B cell (primary cell): ENCODE results near the gene PLPPR3. TPM values are rescaled to one million over a fixed set of nuclear protein-coding genes. Genes with fewer than 3 reads are reported as not detected.

Source experiments
- ATAC-seq: fragments of 200-7000 bp; cut with Tn5 transposase; one replicate; pipeline ENCODE4 v1.10.0; 2021; ENCODE audit warnings: low read depth, mild to moderate bottlenecking, moderate number of reproducible peaks, moderate library complexity
- CTCF ChIA-PET: fragments of 350-600 bp; sonication (Branson Sonifier 250); formaldehyde crosslinking; loops from one replicate; lab custom pipeline; 2021; ENCODE audit warnings: antibody characterized with exemption, inconsistent platforms; lab: Charles Lee
- POLR2A ChIA-PET: fragments of 350-600 bp; sonication (Branson Sonifier 250); formaldehyde crosslinking; loops from one replicate; lab custom pipeline; 2021; ENCODE audit warnings: antibody characterized with exemption; lab: Charles Lee
- DNase-seq: peaks from one replicate; pipeline ENCODE4 v3.0.0; 2013
- H2AFZ ChIP-seq: 2 replicates; pipeline ENCODE4 v1.6.1; 2012; ENCODE audit warnings: mild to moderate bottlenecking, low read depth, low read length; ENCODE audit not compliant: insufficient read depth, poor library complexity, severe bottlenecking
- H3K27ac ChIP-seq, 2 donors: 1 replicate in 1 of 2; 2 replicates in 1 of 2; pipeline ENCODE4 v1.5.1; 2012 to 2013; ENCODE audit warnings: low read length in 2 of 2, mild to moderate bottlenecking in 2 of 2, moderate library complexity in 1 of 2
- H3K27me3 ChIP-seq, 4 experiments: fragments of 200-600 bp in 1 of 4; sonication (generic) in 1 of 4; replicated peaks in 1 of 4; 1 replicate in 2 of 4; 2 replicates in 2 of 4; pipeline versions ENCODE4 v1.6.1 to v1.7.0; 2013 to 2016; ENCODE audit warnings: low read length in 3 of 4, mild to moderate bottlenecking in 2 of 4, mixed read lengths in 1 of 4, moderate library complexity in 1 of 4; ENCODE audit not compliant: insufficient read depth in 4 of 4, control insufficient read depth in 3 of 4; ENCODE audit errors: control extremely low read depth in 1 of 4
- H3K36me3 ChIP-seq, 2 experiments: replicated peaks in 1 of 2; 1 replicate in 1 of 2; 2 replicates in 1 of 2; pipeline versions ENCODE4 v1.6.1 to v1.7.1; 2013; ENCODE audit warnings: low read length in 1 of 2; ENCODE audit not compliant: insufficient read depth in 2 of 2, control insufficient read depth in 1 of 2; ENCODE audit errors: control extremely low read depth in 1 of 2, extremely low read depth in 1 of 2
- H3K4me1 ChIP-seq, 2 donors: fragments of 200-600 bp in 1 of 2; sonication (generic) in 1 of 2; 1 replicate in 1 of 2; 2 replicates in 1 of 2; pipeline versions ENCODE4 v1.5.1 to v1.6.1; 2013 to 2017; ENCODE audit warnings: low read length in 2 of 2; ENCODE audit not compliant: control insufficient read depth in 2 of 2, insufficient read depth in 2 of 2
- H3K4me2 ChIP-seq: replicated peaks from 2 replicates; pipeline ENCODE3; 2012; ENCODE audit warnings: mild to moderate bottlenecking, low read depth, low read length; ENCODE audit not compliant: poor library complexity, severe bottlenecking
- H3K4me3 ChIP-seq, 5 experiments: fragments of 200-600 bp in 1 of 5; sonication (generic) in 1 of 5; 1 replicate in 3 of 5; 2 replicates in 2 of 5; pipeline versions ENCODE4 v1.5.1 to v1.7.0; 2011 to 2016; ENCODE audit warnings: low read length in 4 of 5, mild to moderate bottlenecking in 4 of 5, low read depth in 2 of 5, control low read depth in 1 of 5, moderate library complexity in 1 of 5; ENCODE audit not compliant: insufficient read depth in 1 of 5; ENCODE audit errors: control extremely low read depth in 1 of 5, extremely low read depth in 1 of 5
- H3K79me2 ChIP-seq: fragments of 200-600 bp; sonication (generic); one replicate; pipeline ENCODE4 v1.6.0; 2016; ENCODE audit warnings: low read length; ENCODE audit not compliant: control insufficient read depth, insufficient read depth
- H3K9ac ChIP-seq: fragments of 200-600 bp; sonication (generic); 2 replicates; pipeline ENCODE4 v1.6.1; 2017; ENCODE audit warnings: mild to moderate bottlenecking, low read length, moderate library complexity
- H3K9me3 ChIP-seq, 3 donors: one replicate each; pipeline versions ENCODE4 v1.6.1 to v1.7.1; 2013; ENCODE audit warnings: low read length in 2 of 3; ENCODE audit not compliant: control insufficient read depth in 2 of 3, insufficient read depth in 1 of 3; ENCODE audit errors: control extremely low read depth in 1 of 3
- H4K20me1 ChIP-seq: 2 replicates; pipeline ENCODE4 v1.6.0; 2012; ENCODE audit warnings: mild to moderate bottlenecking, low read length; ENCODE audit not compliant: insufficient read depth, control insufficient read depth, poor library complexity, severe bottlenecking
- H3K27ac Mint-ChIP-seq: one replicate; pipeline ENCODE4 v1.8.0; 2021; ENCODE audit warnings: mixed read lengths
- H3K27me3 Mint-ChIP-seq: one replicate; pipeline ENCODE4 v1.8.0; 2021; ENCODE audit warnings: mixed read lengths
- H3K4me1 Mint-ChIP-seq: one replicate; pipeline ENCODE4 v1.8.0; 2021; ENCODE audit warnings: mixed read lengths
- H3K4me3 Mint-ChIP-seq: one replicate; pipeline ENCODE4 v1.8.0; 2021; ENCODE audit warnings: mixed read lengths
- H3K9me3 Mint-ChIP-seq: one replicate; pipeline ENCODE4 v1.8.0; 2022; ENCODE audit warnings: mixed read lengths; ENCODE audit not compliant: insufficient read depth
- EZH2 ChIP-seq: IDR thresholded peaks from 2 replicates; pipeline ENCODE4 v1.6.1; 2012; ENCODE audit warnings: borderline replicate concordance, low read depth, mild to moderate bottlenecking, moderate library complexity, low read length; ENCODE audit not compliant: insufficient read depth, poor library complexity, severe bottlenecking
- WGBS: methylation state at CpG from one replicate; pipeline ENCODE4 v1.1.5; 2013; ENCODE audit warnings: missing lambda C conversion rate; ENCODE audit not compliant: insufficient coverage; 5-methylcytosine and 5-hydroxymethylcytosine counted together
- intact Hi-C: fragments of 100-400 bp; cut with micrococcal nuclease; formaldehyde crosslinking; loops from one replicate; pipeline ENCODE4 v1.10.0; 2022
- polyA plus RNA-seq: library from polyadenylated mRNA; depleted of rRNA; stranded (reverse); fragments of >200 nt; gene quantifications from 2 replicates; pipeline ENCODE4 v1.2.3, GENCODE V29; 2012
- total RNA-seq, 2 donors: library from RNA; stranded (reverse); fragments of 120-200 nt in 1 of 2; gene quantifications; 1 replicate in 1 of 2; 2 replicates in 1 of 2; pipeline versions ENCODE4 v1.2.3 to v1.2.4, GENCODE V29; 2013 to 2022
- TF ChIP-seq, protein P1 (sequence below): fragments of 200-600 bp; IDR thresholded peaks from one replicate; pipeline ENCODE4 v1.8.0; 2022; ENCODE audit warnings: antibody characterized with exemption, mild to moderate bottlenecking

The PLPPR3 gene
- total and polyA plus RNA-seq, 2 donors (not counting 1 experiment from before 2014, with no cell fraction given): not detected

- intact Hi-C loops: no loop called here
- H3K27ac ChIP-seq: no peak overlapping the region
- H4K20me1 ChIP-seq: no peaks in the 10 kb centered on the region
- DNase-seq (no peak), ATAC-seq (no peak)
- H3K79me2 ChIP-seq: no peaks in the 10 kb centered on the region
- no peak overlapping the region for H2AFZ ChIP-seq
- H3K9ac ChIP-seq: no peak overlapping the region
- H3K4me1 ChIP-seq: no peaks in the 10 kb centered on the region
- ChIA-PET POLR2A (no interaction called here), CTCF (no interaction called here)
- Mint-ChIP-seq H3K4me1 (no peaks in the 10 kb centered on the region), H3K4me3 (no peak overlapping the region), H3K27ac (no peak overlapping the region), H3K9me3 (no peaks in the 10 kb centered on the region), H3K27me3 (no peaks in the 10 kb centered on the region)
- no peak for TF ChIP-seq EZH2
- TF ChIP-seq, protein P1, sequence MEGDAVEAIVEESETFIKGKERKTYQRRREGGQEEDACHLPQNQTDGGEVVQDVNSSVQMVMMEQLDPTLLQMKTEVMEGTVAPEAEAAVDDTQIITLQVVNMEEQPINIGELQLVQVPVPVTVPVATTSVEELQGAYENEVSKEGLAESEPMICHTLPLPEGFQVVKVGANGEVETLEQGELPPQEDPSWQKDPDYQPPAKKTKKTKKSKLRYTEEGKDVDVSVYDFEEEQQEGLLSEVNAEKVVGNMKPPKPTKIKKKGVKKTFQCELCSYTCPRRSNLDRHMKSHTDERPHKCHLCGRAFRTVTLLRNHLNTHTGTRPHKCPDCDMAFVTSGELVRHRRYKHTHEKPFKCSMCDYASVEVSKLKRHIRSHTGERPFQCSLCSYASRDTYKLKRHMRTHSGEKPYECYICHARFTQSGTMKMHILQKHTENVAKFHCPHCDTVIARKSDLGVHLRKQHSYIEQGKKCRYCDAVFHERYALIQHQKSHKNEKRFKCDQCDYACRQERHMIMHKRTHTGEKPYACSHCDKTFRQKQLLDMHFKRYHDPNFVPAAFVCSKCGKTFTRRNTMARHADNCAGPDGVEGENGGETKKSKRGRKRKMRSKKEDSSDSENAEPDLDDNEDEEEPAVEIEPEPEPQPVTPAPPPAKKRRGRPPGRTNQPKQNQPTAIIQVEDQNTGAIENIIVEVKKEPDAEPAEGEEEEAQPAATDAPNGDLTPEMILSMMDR: no peak
- WGBS: 92% methylated on average over 15 of the region's 15 CpGs
- no peaks in the 10 kb centered on the region for H3K36me3 ChIP-seq
- H3K4me3 ChIP-seq: no peak overlapping the region
- peaks cover 0 to 6% (median 0%) of the 10 kb centered on the region in 4 experiments for H3K27me3 ChIP-seq
- no peak overlapping the region for H3K4me2 ChIP-seq
- peaks cover 0 to 4% (median 0%) of the 10 kb centered on the region in 3 donors for H3K9me3 ChIP-seq
Observed at GRCh38 chr19:780935-781334, 40.8 kb downstream of the PLPPR3 start.

- no peak overlapping the region for H3K4me3 Mint-ChIP-seq
- Histone ChIP-seq H3K9me3 (peaks cover 0 to 4% (median 0%) of the 10 kb centered on the region in 3 donors), H3K36me3 (no peaks in the 10 kb centered on the region), H2AFZ (no peak overlapping the region), H3K4me1 (no peaks in the 10 kb centered on the region), H4K20me1 (no peaks in the 10 kb centered on the region), H3K4me2 (no peak overlapping the region), H3K9ac (no peak overlapping the region), H3K27ac (no peak overlapping the region), H3K79me2 (no peaks in the 10 kb centered on the region), H3K4me3 (no peak overlapping the region), H3K27me3 (peaks cover 0 to 6% (median 0%) of the 10 kb centered on the region in 4 experiments)
- WGBS: 87% methylated on average over 36 of the region's 36 CpGs
- ATAC-seq (no peak), DNase-seq (no peak)
- TF ChIP-seq EZH2: no peak
- TF ChIP-seq, protein P1: no peak
- no peaks in the 10 kb centered on the region for H3K4me1 Mint-ChIP-seq
- POLR2A ChIA-PET: no interaction called here
- H3K9me3 Mint-ChIP-seq: no peaks in the 10 kb centered on the region
- intact Hi-C loops: no loop called here
- H3K27me3 Mint-ChIP-seq: no peaks in the 10 kb centered on the region
- CTCF ChIA-PET: no interaction called here
- no peak overlapping the region for H3K27ac Mint-ChIP-seq
Observed at GRCh38 chr19:778910-779653, 42.7 kb downstream of the PLPPR3 start.
